ENCODE data around the gene APOD. TPM values are rescaled to one million over a fixed set of nuclear protein-coding genes. Genes with fewer than 3 reads are reported as not detected.
A peak's percentile ranks its signal among the peaks of the same experiment; 100 is the strongest.

The APOD gene
- total RNA-seq, 4 donors from 2014 or later = 177 to 341 (median 313) TPM

DNA sequence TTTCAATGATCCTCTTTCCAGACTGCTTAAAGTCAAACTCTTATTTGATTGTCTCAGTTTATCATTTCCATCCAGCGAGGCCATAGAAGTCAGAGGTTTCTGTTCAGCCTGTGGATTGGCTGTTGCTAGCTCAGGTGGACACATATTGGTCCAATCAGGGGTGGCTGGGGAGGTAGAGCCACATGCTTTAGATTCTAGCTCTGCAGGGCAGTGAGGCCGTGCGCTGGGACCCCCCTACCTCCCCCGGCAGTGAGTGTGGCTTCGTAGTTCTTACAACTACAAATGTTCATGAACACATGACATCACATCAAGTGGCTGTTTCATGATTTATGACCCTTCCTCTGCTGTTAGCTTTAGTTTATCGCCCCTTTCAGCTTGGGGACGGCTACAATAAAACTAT is 18.0 kb downstream of the APOD start:
- H3K27ac ChIP-seq = no peak overlapping the region
- no peaks in the 10 kb centered on the region for H3K4me1 ChIP-seq
- TF ChIP-seq, protein P1, sequence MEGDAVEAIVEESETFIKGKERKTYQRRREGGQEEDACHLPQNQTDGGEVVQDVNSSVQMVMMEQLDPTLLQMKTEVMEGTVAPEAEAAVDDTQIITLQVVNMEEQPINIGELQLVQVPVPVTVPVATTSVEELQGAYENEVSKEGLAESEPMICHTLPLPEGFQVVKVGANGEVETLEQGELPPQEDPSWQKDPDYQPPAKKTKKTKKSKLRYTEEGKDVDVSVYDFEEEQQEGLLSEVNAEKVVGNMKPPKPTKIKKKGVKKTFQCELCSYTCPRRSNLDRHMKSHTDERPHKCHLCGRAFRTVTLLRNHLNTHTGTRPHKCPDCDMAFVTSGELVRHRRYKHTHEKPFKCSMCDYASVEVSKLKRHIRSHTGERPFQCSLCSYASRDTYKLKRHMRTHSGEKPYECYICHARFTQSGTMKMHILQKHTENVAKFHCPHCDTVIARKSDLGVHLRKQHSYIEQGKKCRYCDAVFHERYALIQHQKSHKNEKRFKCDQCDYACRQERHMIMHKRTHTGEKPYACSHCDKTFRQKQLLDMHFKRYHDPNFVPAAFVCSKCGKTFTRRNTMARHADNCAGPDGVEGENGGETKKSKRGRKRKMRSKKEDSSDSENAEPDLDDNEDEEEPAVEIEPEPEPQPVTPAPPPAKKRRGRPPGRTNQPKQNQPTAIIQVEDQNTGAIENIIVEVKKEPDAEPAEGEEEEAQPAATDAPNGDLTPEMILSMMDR (IDR thresholded peaks at IDR 0.05) = no peak
- TF ChIP-seq EP300 (IDR thresholded peaks at IDR 0.05) (no peak), POLR2AphosphoS5 (IDR thresholded peaks at IDR 0.05) (no peak), POLR2A (IDR thresholded peaks at IDR 0.05) (no peak)
- WGBS = 64% methylated on average over 7 of the region's 7 CpGs
- no peak for DNase-seq (ENCODE audit: low spot score in 2 of 2)
- no peaks in the 10 kb centered on the region for H3K27me3 ChIP-seq
- H3K9me3 ChIP-seq = no peaks in the 10 kb centered on the region
- no peak overlapping the region for H3K4me3 ChIP-seq
- H3K36me3 ChIP-seq = peaks cover 5% of the 10 kb centered on the region

DNA sequence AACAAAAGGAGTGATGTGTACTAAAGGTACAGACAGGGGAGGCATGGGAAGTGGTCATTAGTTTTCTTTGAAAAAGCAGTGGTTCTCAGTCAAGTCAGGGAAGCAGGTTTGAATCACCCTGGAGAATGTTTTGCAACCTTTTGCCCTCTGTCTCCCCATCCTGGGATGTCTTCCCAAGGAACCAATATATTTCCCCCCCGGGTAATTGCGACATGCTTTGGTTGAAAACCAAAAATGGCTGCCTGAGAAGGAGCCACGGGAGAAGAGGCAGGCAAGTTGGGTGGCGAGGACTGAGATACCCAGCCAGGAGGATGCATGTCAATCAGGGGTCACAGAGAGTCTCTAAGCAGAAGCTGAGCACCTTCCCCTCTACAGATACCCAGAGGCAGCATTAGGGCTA is 20.4 kb downstream of the APOD start:
- WGBS = 67% methylated on average over 4 of the region's 4 CpGs
- TF ChIP-seq POLR2AphosphoS5 (IDR thresholded peaks at IDR 0.05) (no peak), POLR2A (IDR thresholded peaks at IDR 0.05) (no peak), EP300 (IDR thresholded peaks at IDR 0.05) (no peak)
- TF ChIP-seq, protein P1 (IDR thresholded peaks at IDR 0.05) = no peak
- Histone ChIP-seq H3K4me3 (no peak overlapping the region), H3K27ac (no peak overlapping the region), H3K36me3 (no peaks in the 10 kb centered on the region), H3K9me3 (no peaks in the 10 kb centered on the region), H3K4me1 (no peaks in the 10 kb centered on the region), H3K27me3 (no peaks in the 10 kb centered on the region)
- no peak for DNase-seq (ENCODE audit: low spot score in 2 of 2)

DNA sequence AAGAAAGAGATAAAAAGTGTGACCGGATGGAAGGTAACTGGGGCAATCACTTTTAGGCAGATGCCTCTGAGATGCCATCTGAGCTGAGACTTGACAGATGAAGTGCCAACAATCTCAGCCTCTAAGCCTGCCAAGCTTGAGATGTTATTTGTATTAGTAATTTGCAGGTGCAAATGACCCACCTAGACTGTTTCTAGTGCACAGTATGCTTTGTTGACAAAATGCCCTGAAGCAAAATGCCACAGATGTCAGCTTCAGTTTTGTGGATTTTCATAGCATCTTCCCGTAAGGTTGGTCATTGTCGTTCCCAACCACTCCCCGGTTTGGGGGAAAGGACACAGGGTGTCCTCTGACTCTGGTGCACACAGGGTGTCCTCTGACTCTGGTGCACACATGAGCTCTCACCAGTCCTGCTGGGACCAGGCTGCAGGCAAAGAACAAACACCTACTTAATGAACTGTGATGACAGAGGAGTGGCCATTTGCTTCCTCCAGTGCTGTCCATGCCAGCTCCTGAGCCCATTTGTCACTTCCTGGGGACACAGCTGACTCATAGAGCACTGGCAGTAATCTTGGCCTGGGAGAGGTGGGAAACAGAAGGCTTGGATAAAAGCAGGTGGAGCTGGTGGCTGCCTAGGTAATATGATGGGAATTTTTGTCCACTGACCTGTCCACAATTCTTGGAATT is 23.9 kb downstream of the APOD start:
- H3K4me3 ChIP-seq = no peak overlapping the region
- no peaks in the 10 kb centered on the region for H3K36me3 ChIP-seq
- no peak for DNase-seq (ENCODE audit: low spot score in 2 of 2)
- TF ChIP-seq POLR2A (IDR thresholded peaks at IDR 0.05) (no peak), EP300 (IDR thresholded peaks at IDR 0.05) (no peak)
- no peaks in the 10 kb centered on the region for H3K4me1 ChIP-seq
- no peaks in the 10 kb centered on the region for H3K9me3 ChIP-seq
- 89% methylated on average over 4 of the region's 4 CpGs for WGBS
- H3K27me3 ChIP-seq = no peaks in the 10 kb centered on the region
- H3K27ac ChIP-seq = no peak overlapping the region

DNA sequence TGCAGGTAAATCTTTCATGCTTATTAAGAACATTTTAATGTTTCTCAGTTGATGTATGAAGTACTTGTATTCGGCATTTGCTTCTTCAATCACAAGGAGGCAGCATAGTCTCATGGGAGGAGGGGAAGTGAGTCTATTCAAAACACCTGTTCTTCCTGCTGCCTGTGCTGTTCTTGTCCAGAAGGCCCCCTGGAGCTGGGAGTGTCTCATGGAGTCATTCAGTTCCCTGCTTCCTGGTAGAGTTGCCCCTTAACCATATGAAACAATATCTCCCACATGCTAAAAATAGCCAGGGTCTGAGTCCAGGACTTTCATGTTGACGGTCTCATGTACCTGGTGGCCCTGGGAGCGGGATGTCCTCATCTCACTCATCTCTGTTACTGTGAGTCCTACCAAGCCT is 25.1 kb downstream of the APOD start:
- WGBS = 66% methylated on average over 3 of the region's 3 CpGs
- Histone ChIP-seq H3K4me1 (no peaks in the 10 kb centered on the region), H3K27ac (no peak overlapping the region), H3K9me3 (no peaks in the 10 kb centered on the region), H3K4me3 (no peak overlapping the region), H3K27me3 (no peaks in the 10 kb centered on the region), H3K36me3 (no peaks in the 10 kb centered on the region)
- no peak for DNase-seq (ENCODE audit: low spot score in 2 of 2)
- no peak for TF ChIP-seq EP300 (IDR thresholded peaks at IDR 0.05)
- TF ChIP-seq, protein P1 (IDR thresholded peaks at IDR 0.05) = peak in 1 of 2 donors; percentile 12

DNA sequence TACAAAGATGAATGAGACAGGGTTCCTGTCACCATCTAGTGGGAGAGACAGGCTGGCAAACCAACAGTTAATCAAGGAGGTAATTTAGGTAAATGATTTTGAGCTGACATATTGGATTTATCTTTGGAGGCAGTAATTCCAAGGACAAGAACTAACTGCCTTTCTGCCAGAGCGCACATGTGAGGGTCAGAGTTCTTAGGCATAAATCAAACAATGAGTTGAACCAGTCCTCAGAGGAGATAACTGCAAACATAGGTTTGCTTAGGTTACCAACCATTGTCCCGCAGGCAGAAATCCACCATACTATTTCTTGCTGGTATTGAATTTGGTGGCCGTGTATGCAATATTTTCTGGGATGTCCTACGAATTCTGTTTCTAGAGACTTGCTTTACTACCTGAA is 26.4 kb downstream of the APOD start:
- no peaks in the 10 kb centered on the region for H3K27me3 ChIP-seq
- WGBS = 68% methylated on average over 4 of the region's 4 CpGs

More for the DNA sequence above, 26.4 kb downstream of the APOD start:
- H3K36me3 ChIP-seq = no peaks in the 10 kb centered on the region
- H3K27ac ChIP-seq = no peak overlapping the region
- H3K4me3 ChIP-seq = no peak overlapping the region
- DNase-seq (ENCODE audit: low spot score in 2 of 2) = no peak
- no peaks in the 10 kb centered on the region for H3K4me1 ChIP-seq
- TF ChIP-seq EP300 (IDR thresholded peaks at IDR 0.05) = no peak
- TF ChIP-seq POLR2A (IDR thresholded peaks at IDR 0.05) = no peak
- TF ChIP-seq, protein P1 (IDR thresholded peaks at IDR 0.05) = no peak
- no peak for TF ChIP-seq POLR2AphosphoS5 (IDR thresholded peaks at IDR 0.05)
- no peaks in the 10 kb centered on the region for H3K9me3 ChIP-seq

All from suprapubic skin (tissue), 4 donors.